Keratinocyte (primary cell): ENCODE data around the gene ADAT3. TPM values are rescaled to one million over a fixed set of nuclear protein-coding genes. Genes with fewer than 3 reads are reported as not detected.

ENCODE experiments used
- DNase-seq: peaks from one replicate; pipeline ENCODE4 v3.0.0-alpha.2; 2011; ENCODE audit warnings: low read depth, missing footprints, low spot score
- FAIRE-seq: peaks from 2 replicates; lab custom pipeline; 2011; peaks lifted over from hg19 to GRCh38; lab: Jason Lieb, UNC
- H2AFZ ChIP-seq: 2 replicates; pipeline ENCODE4 v1.6.0; 2012; ENCODE audit warnings: low read length, control low read depth, inconsistent platforms; ENCODE audit not compliant: control insufficient read depth
- H3K27ac ChIP-seq: 2 replicates; pipeline ENCODE4 v1.5.1; 2011; ENCODE audit warnings: low read length; ENCODE audit not compliant: control insufficient read depth, insufficient read depth
- H3K27me3 ChIP-seq: 3 replicates; pipeline ENCODE4 v1.6.0; 2011; ENCODE audit warnings: low read length; ENCODE audit not compliant: control insufficient read depth, insufficient read depth; ENCODE audit errors: extremely low read depth
- H3K36me3 ChIP-seq, 2 experiments: 2 replicates in 1 of 2; 3 replicates in 1 of 2; pipeline ENCODE4 v1.5.1; 2011; ENCODE audit warnings: low read length in 2 of 2, mild to moderate bottlenecking in 1 of 2; ENCODE audit not compliant: control insufficient read depth in 2 of 2, insufficient read depth in 2 of 2; ENCODE audit errors: extremely low read depth in 1 of 2
- H3K4me1 ChIP-seq: 3 replicates; pipeline ENCODE4 v1.5.1; 2011; ENCODE audit warnings: low read length; ENCODE audit not compliant: control insufficient read depth, insufficient read depth; ENCODE audit errors: extremely low read depth
- H3K4me2 ChIP-seq: 3 replicates; pipeline ENCODE4 v1.6.0; 2011; ENCODE audit warnings: low read depth, low read length; ENCODE audit not compliant: control insufficient read depth, insufficient read depth; ENCODE audit errors: extremely low read depth
- H3K4me3 ChIP-seq, 3 experiments: fragments of 200-600 bp in 1 of 3; sonication (generic) in 1 of 3; 2 replicates in 2 of 3; 3 replicates in 1 of 3; pipeline ENCODE4 v1.5.1; 2011 to 2016; ENCODE audit warnings: low read length in 3 of 3, mild to moderate bottlenecking in 3 of 3, control low read depth in 2 of 3, inconsistent platforms in 1 of 3, low read depth in 1 of 3, mixed read lengths in 1 of 3, mixed run types in 1 of 3, moderate library complexity in 1 of 3; ENCODE audit not compliant: control insufficient read depth in 2 of 3, insufficient read depth in 2 of 3; ENCODE audit errors: extremely low read depth in 1 of 3
- H3K79me2 ChIP-seq: 2 replicates; pipeline ENCODE4 v1.6.0; 2012; ENCODE audit warnings: low read length; ENCODE audit not compliant: control insufficient read depth, insufficient read depth
- H3K9ac ChIP-seq: 3 replicates; pipeline ENCODE4 v1.6.0; 2011; ENCODE audit warnings: low read length; ENCODE audit not compliant: control insufficient read depth, insufficient read depth; ENCODE audit errors: extremely low read depth
- H3K9me1 ChIP-seq: 3 replicates; pipeline ENCODE4 v1.6.0; 2011; ENCODE audit warnings: low read length; ENCODE audit not compliant: control insufficient read depth, insufficient read depth; ENCODE audit errors: extremely low read depth
- H3K9me3 ChIP-seq: 2 replicates; pipeline ENCODE4 v1.5.1; 2012; ENCODE audit warnings: low read depth, low read length; ENCODE audit not compliant: control insufficient read depth
- H4K20me1 ChIP-seq: 3 replicates; pipeline ENCODE4 v1.6.0; 2011; ENCODE audit warnings: low read length; ENCODE audit not compliant: control insufficient read depth, insufficient read depth; ENCODE audit errors: extremely low read depth
- CTCF ChIP-seq, 3 experiments: IDR thresholded peaks in 1 of 3; conservative IDR thresholded peaks in 1 of 3; optimal IDR thresholded peaks in 1 of 3; 2 replicates in 2 of 3; 3 replicates in 1 of 3; pipeline versions ENCODE3 to v1.5.1; 2011; ENCODE audit warnings: low read length in 3 of 3, mild to moderate bottlenecking in 3 of 3, moderate library complexity in 2 of 3, control low read depth in 1 of 3, inconsistent platforms in 1 of 3; ENCODE audit not compliant: insufficient read depth in 2 of 3; ENCODE audit errors: extremely low read depth in 1 of 3
- EZH2 ChIP-seq: IDR thresholded peaks from one replicate; pipeline ENCODE4 v1.6.1; 2012; ENCODE audit warnings: inconsistent platforms, mild to moderate bottlenecking, low read length, moderate library complexity
- dilution Hi-C: fragments of 300-500 bp; cut with MboI; formaldehyde crosslinking; loops from one replicate; pipeline ENCODE4 v1.7.0; 2020; ENCODE audit warnings: low sequenced_read_pairs; ENCODE audit not compliant: extremely low pct_ligation_motif_present
- polyA plus RNA-seq, 5 experiments: library from polyadenylated mRNA; depleted of rRNA in 3 of 5; stranded (reverse) in 3 of 5; stranded (forward) in 1 of 5; unstranded in 1 of 5; fragments of >200 nt; gene quantifications; 1 replicate in 1 of 5; 2 replicates in 3 of 5; 3 replicates in 1 of 5; pipeline versions ENCODE4 v1.2.1 to v1.2.3, GENCODE V29; 2011 to 2012; ENCODE audit warnings: missing spikeins in 2 of 5, low read depth in 1 of 5, low replicate concordance in 1 of 5

ADAT3 gene
- polyA plus RNA-seq, 1 donor (not counting 4 experiments of a cell fraction or from before 2014, with no cell fraction given) = 0.55 TPM

- peaks cover 64% of the 10 kb centered on the region for H3K79me2 ChIP-seq
- peaks cover 47% of the 10 kb centered on the region for H3K4me1 ChIP-seq
- peak overlapping the region; percentile 57 for H3K27ac ChIP-seq
- peak overlapping the region; percentile 92 for H3K4me2 ChIP-seq
- no peaks in the 10 kb centered on the region for H3K9me3 ChIP-seq
- H3K27me3 ChIP-seq = no peaks in the 10 kb centered on the region
- no peak for DNase-seq
- H3K36me3 ChIP-seq = no peaks in the 10 kb centered on the region
- no peaks in the 10 kb centered on the region for H3K9me1 ChIP-seq
- peak overlapping the region; percentile 76 to 92 (median 88) for H3K4me3 ChIP-seq
- dilution Hi-C loops = no loop called here
- peak overlapping the region; percentile 84 for H3K9ac ChIP-seq
- FAIRE-seq = no peak
- TF ChIP-seq EZH2 (no peak), CTCF (optimal IDR thresholded peaks at IDR 0.05 in 1 of 3, IDR thresholded peaks at IDR 0.05 in 1 of 3, conservative IDR thresholded peaks at IDR 0.05 in 1 of 3; ENCODE audit: extremely low read depth in 1 of 3, insufficient read depth in 2 of 3, low read length in 3 of 3) (no peak)
- no peak overlapping the region for H2AFZ ChIP-seq
- H4K20me1 ChIP-seq = peaks cover 20% of the 10 kb centered on the region
Observed at GRCh38 chr19:1860821-1861598, 44.2 kb upstream of the ADAT3 start.

GRCh38 chr19:1861599-1862031, 43.6 kb upstream of the ADAT3 start:
- Histone ChIP-seq H2AFZ (no peak overlapping the region), H3K36me3 (no peaks in the 10 kb centered on the region), H3K4me1 (peaks cover 41% of the 10 kb centered on the region), H3K9me1 (no peaks in the 10 kb centered on the region), H3K9me3 (no peaks in the 10 kb centered on the region), H3K79me2 (peaks cover 58% of the 10 kb centered on the region), H3K4me2 (peak overlapping the region; percentile 92), H3K27me3 (no peaks in the 10 kb centered on the region), H4K20me1 (peaks cover 20% of the 10 kb centered on the region), H3K9ac (peak overlapping the region; percentile 84), H3K27ac (peak overlapping the region; percentile 58), H3K4me3 (peak overlapping the region; percentile 76 to 92 (median 88))
- dilution Hi-C loops = no loop called here
- FAIRE-seq = no peak
- TF ChIP-seq CTCF (optimal IDR thresholded peaks at IDR 0.05 in 1 of 3, IDR thresholded peaks at IDR 0.05 in 1 of 3, conservative IDR thresholded peaks at IDR 0.05 in 1 of 3; ENCODE audit: extremely low read depth in 1 of 3, insufficient read depth in 2 of 3, low read length in 3 of 3) = no peak
- TF ChIP-seq EZH2 = no peak
- DNase-seq = no peak
